GM12892 (cell line): ENCODE measurements around the gene EDC4.

ENCODE experiments used
- POLR2A ChIP-seq: IDR thresholded peaks from 2 replicates; pipeline ENCODE4 v1.6.1; 2011; ENCODE audit warnings: low read depth, low read length, control low read depth
- POLR2AphosphoS5 ChIP-seq: IDR thresholded peaks from 2 replicates; pipeline ENCODE4 v1.6.1; 2011; ENCODE audit warnings: low read depth, low read length, control low read depth

DNA sequence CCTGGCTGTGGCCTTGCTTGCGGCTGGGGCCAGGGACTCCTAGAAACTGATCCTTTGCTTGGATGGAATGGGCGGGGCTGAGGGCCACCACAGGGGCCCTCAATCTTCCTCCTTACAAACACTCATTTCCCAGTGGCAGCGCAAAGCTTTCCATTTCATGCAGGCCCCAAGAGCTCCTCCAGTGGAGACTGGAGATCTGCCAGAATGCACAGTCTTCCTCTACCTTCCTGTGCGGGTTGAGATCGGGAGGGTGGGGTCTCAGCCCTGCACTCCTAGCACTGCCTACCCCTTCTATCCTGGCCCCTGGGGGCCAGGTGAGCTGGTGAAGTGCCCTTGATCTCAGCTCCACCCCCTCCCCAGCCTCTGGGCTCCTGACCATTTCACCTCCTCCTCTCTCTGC, 13.5 kb downstream of the EDC4 start:
- TF ChIP-seq POLR2AphosphoS5 (no peak), POLR2A (no peak)
